GM23338 (cell line): ENCODE measurements around the gene ITPR3. TPM values are rescaled to one million over a fixed set of nuclear protein-coding genes. Genes with fewer than 3 reads are reported as not detected.

Experiments
- ATAC-seq: fragments of 200-7000 bp; cut with Tn5 transposase; 3 replicates; pipeline ENCODE4 v1.9.1; 2020
- DNase-seq: peaks from one replicate; pipeline ENCODE4 v3.0.0-alpha.2; 2015; ENCODE audit warnings: low spot score
- H2AFZ ChIP-seq: fragments of 200-600 bp; sonication (generic); 2 replicates; pipeline ENCODE4 v1.8.0; 2016; ENCODE audit warnings: antibody characterized with exemption, mild to moderate bottlenecking, moderate library complexity
- H3F3A ChIP-seq: fragments of 200-600 bp; sonication (generic); replicated peaks from 2 replicates; pipeline ENCODE4 v1.8.0; 2017; ENCODE audit warnings: antibody characterized with exemption, mixed run types, low read depth
- H3K27ac ChIP-seq: fragments of 200-600 bp; sonication (generic); 2 replicates; pipeline ENCODE4 v1.6.1; 2016; ENCODE audit warnings: low read depth
- H3K27me3 ChIP-seq: fragments of 200-600 bp; sonication (generic); 2 replicates; pipeline ENCODE4 v1.8.0; 2016; ENCODE audit warnings: mild to moderate bottlenecking, mixed run types, moderate library complexity; ENCODE audit not compliant: insufficient read depth
- H3K36me3 ChIP-seq: fragments of 200-600 bp; sonication (generic); 2 replicates; pipeline ENCODE4 v1.8.0; 2016; ENCODE audit warnings: mild to moderate bottlenecking; ENCODE audit not compliant: insufficient read depth
- H3K4me1 ChIP-seq: fragments of 200-600 bp; sonication (generic); 2 replicates; pipeline ENCODE4 v1.8.0; 2016; ENCODE audit warnings: mild to moderate bottlenecking, moderate library complexity; ENCODE audit not compliant: insufficient read depth
- H3K4me2 ChIP-seq: fragments of 200-600 bp; sonication (generic); 2 replicates; pipeline ENCODE4 v1.7.1; 2017; ENCODE audit warnings: mixed run types
- H3K4me3 ChIP-seq: fragments of 200-600 bp; sonication (generic); 2 replicates; pipeline ENCODE4 v1.6.1; 2016; ENCODE audit warnings: mixed run types
- H3K79me2 ChIP-seq: fragments of 200-600 bp; sonication (generic); replicated peaks from 2 replicates; pipeline ENCODE4 v1.8.0; 2017; ENCODE audit warnings: mild to moderate bottlenecking; ENCODE audit not compliant: insufficient read depth
- H3K9me2 ChIP-seq: fragments of 200-600 bp; sonication (generic); 2 replicates; pipeline ENCODE4 v1.8.0; 2017; ENCODE audit not compliant: insufficient read depth
- H4K20me1 ChIP-seq: fragments of 200-600 bp; sonication (generic); replicated peaks from 2 replicates; pipeline ENCODE4 v1.8.0; 2017; ENCODE audit warnings: mild to moderate bottlenecking; ENCODE audit not compliant: insufficient read depth
- H3K27ac Mint-ChIP-seq: 2 replicates; pipeline ENCODE4 v1.8.0; 2020; ENCODE audit warnings: inconsistent platforms, mild to moderate bottlenecking, moderate library complexity, mixed read lengths
- H3K27me3 Mint-ChIP-seq: 3 replicates; pipeline ENCODE4 v1.8.0; 2022; ENCODE audit warnings: low read depth, mild to moderate bottlenecking, moderate library complexity, mixed read lengths, inconsistent platforms; ENCODE audit not compliant: insufficient read depth, poor library complexity
- H3K36me3 Mint-ChIP-seq: 3 replicates; pipeline ENCODE4 v1.8.0; 2021; ENCODE audit warnings: low read depth, mild to moderate bottlenecking, inconsistent platforms, moderate library complexity, mixed read lengths
- H3K4me1 Mint-ChIP-seq: 3 replicates; pipeline ENCODE4 v1.8.0; 2020; ENCODE audit warnings: mild to moderate bottlenecking, inconsistent platforms, mixed read lengths
- H3K4me3 Mint-ChIP-seq: 3 replicates; pipeline ENCODE4 v1.8.0; 2021; ENCODE audit warnings: moderate library complexity, mild to moderate bottlenecking, inconsistent platforms, mixed read lengths
- H3K9me3 Mint-ChIP-seq: 3 replicates; pipeline ENCODE4 v1.8.0; 2020; ENCODE audit warnings: moderate library complexity, mild to moderate bottlenecking, inconsistent platforms, mixed read lengths
- CREB1 ChIP-seq: fragments of 250-450 bp; sonication (Bioruptor Pico); IDR thresholded peaks from 2 replicates; pipeline ENCODE4 v1.5.0; 2020; ENCODE audit warnings: low read depth, mild to moderate bottlenecking, moderate library complexity
- ETS1 ChIP-seq: IDR thresholded peaks from 2 replicates; pipeline ENCODE4 v1.6.1; 2016; ENCODE audit warnings: antibody characterized with exemption
- EZH2 ChIP-seq: fragments of 200-600 bp; sonication (generic); IDR thresholded peaks from one replicate; pipeline ENCODE4 v1.8.0; 2017; ENCODE audit warnings: antibody characterized with exemption, mild to moderate bottlenecking, low read depth; ENCODE audit not compliant: unreplicated experiment
- EZH2phosphoT487 ChIP-seq: fragments of 200-600 bp; sonication (generic); IDR thresholded peaks from one replicate; pipeline ENCODE4 v1.8.1; 2018; ENCODE audit warnings: antibody characterized with exemption; ENCODE audit not compliant: unreplicated experiment
- POLR2AphosphoS5 ChIP-seq: IDR thresholded peaks from 2 replicates; pipeline ENCODE4 v1.6.1; 2016; ENCODE audit warnings: antibody characterized with exemption, low read depth
- STAT1 ChIP-seq: IDR thresholded peaks from one replicate; pipeline ENCODE4 v1.6.1; 2016; ENCODE audit warnings: antibody characterized with exemption; ENCODE audit not compliant: unreplicated experiment
- polyA plus RNA-seq: library from polyadenylated mRNA; unstranded; fragments of >200 nt; fragmentation: Nextera tagmentation; extraction: Ambion mirVana; gene quantifications from 2 replicates; pipeline ENCODE4 v1.2.1, GENCODE V29; 2016
- total RNA-seq: library from RNA; depleted of rRNA; stranded (reverse); fragments of >200 nt; shearing (Covaris generic); gene quantifications from 2 replicates; pipeline ENCODE4 v1.2.3, GENCODE V29; 2014
- TF ChIP-seq, protein P1 (sequence below), 2 experiments: fragments of 200-600 bp in 1 of 2; sonication (generic) in 1 of 2; conservative IDR thresholded peaks; 2 replicates each; pipeline versions ENCODE4 v1.5.1 to v1.6.1; 2016 to 2017; ENCODE audit warnings: antibody characterized with exemption in 2 of 2, low read depth in 2 of 2, mild to moderate bottlenecking in 2 of 2, moderate library complexity in 1 of 2

Gene ITPR3
- total and polyA plus RNA-seq, 2 experiments from 2014 or later, result 7.3 to 31.9 TPM

DNA sequence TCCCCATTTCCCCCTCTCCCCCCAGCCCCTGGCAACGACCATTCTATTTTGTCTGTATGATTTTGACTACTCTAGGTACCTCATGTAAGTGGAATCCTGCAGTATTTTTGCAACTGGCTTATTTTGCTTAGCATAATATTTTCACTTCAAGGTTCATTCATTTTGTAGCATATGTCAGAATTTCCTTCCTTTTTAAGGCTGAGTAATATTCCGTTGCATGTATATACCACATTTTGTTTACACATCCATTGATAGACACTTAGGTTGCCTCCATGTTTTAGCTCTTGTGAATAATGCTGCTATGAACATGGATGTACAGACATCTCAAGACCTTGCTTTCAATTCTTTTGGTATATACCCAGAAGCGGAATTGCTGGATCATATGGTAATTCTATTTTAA is 91.8 kb downstream of the ITPR3 start:
- DNase-seq (no peak), ATAC-seq (no peak)
- Mint-ChIP-seq H3K27ac (no peak overlapping the region), H3K4me3 (no peak overlapping the region), H3K4me1 (peaks cover 30% of the 10 kb centered on the region), H3K9me3 (no peaks in the 10 kb centered on the region), H3K27me3 (peaks cover 14% of the 10 kb centered on the region), H3K36me3 (peaks cover 31% of the 10 kb centered on the region)
- Histone ChIP-seq H3F3A (no peaks in the 10 kb centered on the region; the same call in 1 of the 2 replicates), H3K9me2 (no peaks in the 10 kb centered on the region), H3K27ac (no peak overlapping the region), H3K4me3 (no peak overlapping the region), H3K4me2 (no peak overlapping the region), H3K4me1 (peaks cover 10% of the 10 kb centered on the region), H4K20me1 (peaks cover 6% of the 10 kb centered on the region), H3K27me3 (no peaks in the 10 kb centered on the region), H3K79me2 (peaks cover 13% of the 10 kb centered on the region), H2AFZ (no peak overlapping the region), H3K36me3 (peaks cover 17% of the 10 kb centered on the region)
- TF ChIP-seq EZH2phosphoT487 (no peak), EZH2 (no peak), ETS1 (no peak)

DNA sequence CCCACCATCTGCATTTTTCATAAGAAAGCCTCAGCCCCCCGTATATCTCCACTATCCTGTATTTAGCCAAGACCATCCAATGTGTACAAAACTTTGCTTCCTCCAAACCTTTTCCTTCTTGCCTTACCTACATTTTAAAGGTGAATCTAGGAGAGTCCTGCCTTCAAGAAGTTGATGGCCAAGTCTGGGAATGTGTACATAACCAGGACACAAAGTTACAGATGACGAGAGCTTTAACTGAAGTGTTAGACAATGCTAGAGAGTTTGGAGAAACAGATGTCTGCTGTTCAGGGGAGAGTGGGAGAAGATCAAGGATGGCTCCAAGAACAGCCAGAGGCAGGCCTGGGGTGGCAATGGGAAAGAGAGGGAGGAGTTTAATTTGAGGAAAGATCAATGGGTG is 92.7 kb downstream of the ITPR3 start:
- peaks cover 10% of the 10 kb centered on the region for H3K4me1 ChIP-seq
- H3K27me3 Mint-ChIP-seq, result peaks cover 14% of the 10 kb centered on the region
- TF ChIP-seq STAT1 (no peak), EZH2phosphoT487 (no peak), POLR2AphosphoS5 (no peak)
- peaks cover 29% of the 10 kb centered on the region for H3K4me1 Mint-ChIP-seq
- no peaks in the 10 kb centered on the region for H3K9me2 ChIP-seq
- H3K36me3 Mint-ChIP-seq, result peaks cover 23% of the 10 kb centered on the region
- H3K4me3 ChIP-seq, result no peak overlapping the region
- no peak overlapping the region for H3K27ac Mint-ChIP-seq
- no peak overlapping the region for H2AFZ ChIP-seq
- H3K4me3 Mint-ChIP-seq, result no peak overlapping the region
- DNase-seq (no peak), ATAC-seq (no peak)
- H3K79me2 ChIP-seq, result peaks cover 13% of the 10 kb centered on the region
- H3K27me3 ChIP-seq, result no peaks in the 10 kb centered on the region
- H4K20me1 ChIP-seq, result peaks cover 4% of the 10 kb centered on the region
- H3K9me3 Mint-ChIP-seq, result no peaks in the 10 kb centered on the region
- H3K27ac ChIP-seq, result no peak overlapping the region
- no peaks in the 10 kb centered on the region; the same call in 1 of the 2 replicates for H3F3A ChIP-seq
- no peak overlapping the region for H3K4me2 ChIP-seq
- peaks cover 14% of the 10 kb centered on the region; the same call in 1 of the 2 replicates for H3K36me3 ChIP-seq

- Mint-ChIP-seq H3K27ac (no peak overlapping the region), H3K36me3 (peaks cover 16% of the 10 kb centered on the region), H3K9me3 (no peaks in the 10 kb centered on the region), H3K4me3 (no peak overlapping the region), H3K4me1 (peaks cover 25% of the 10 kb centered on the region), H3K27me3 (peaks cover 14% of the 10 kb centered on the region)
- ATAC-seq (no peak), DNase-seq (no peak)
- no peaks in the 10 kb centered on the region for H4K20me1 ChIP-seq
- no peak overlapping the region for H2AFZ ChIP-seq
- no peak overlapping the region for H3K27ac ChIP-seq
- no peak overlapping the region for H3K4me3 ChIP-seq
- no peak overlapping the region for H3K4me2 ChIP-seq
- TF ChIP-seq, protein P1, sequence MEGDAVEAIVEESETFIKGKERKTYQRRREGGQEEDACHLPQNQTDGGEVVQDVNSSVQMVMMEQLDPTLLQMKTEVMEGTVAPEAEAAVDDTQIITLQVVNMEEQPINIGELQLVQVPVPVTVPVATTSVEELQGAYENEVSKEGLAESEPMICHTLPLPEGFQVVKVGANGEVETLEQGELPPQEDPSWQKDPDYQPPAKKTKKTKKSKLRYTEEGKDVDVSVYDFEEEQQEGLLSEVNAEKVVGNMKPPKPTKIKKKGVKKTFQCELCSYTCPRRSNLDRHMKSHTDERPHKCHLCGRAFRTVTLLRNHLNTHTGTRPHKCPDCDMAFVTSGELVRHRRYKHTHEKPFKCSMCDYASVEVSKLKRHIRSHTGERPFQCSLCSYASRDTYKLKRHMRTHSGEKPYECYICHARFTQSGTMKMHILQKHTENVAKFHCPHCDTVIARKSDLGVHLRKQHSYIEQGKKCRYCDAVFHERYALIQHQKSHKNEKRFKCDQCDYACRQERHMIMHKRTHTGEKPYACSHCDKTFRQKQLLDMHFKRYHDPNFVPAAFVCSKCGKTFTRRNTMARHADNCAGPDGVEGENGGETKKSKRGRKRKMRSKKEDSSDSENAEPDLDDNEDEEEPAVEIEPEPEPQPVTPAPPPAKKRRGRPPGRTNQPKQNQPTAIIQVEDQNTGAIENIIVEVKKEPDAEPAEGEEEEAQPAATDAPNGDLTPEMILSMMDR (conservative IDR thresholded peaks at IDR 0.05; ENCODE audit: low read depth in 2 of 2), result 0 out of 4 replicates have a peak, but pooled peaks of 1 of the 2 experiments have one; percentile 13
- no peak for TF ChIP-seq CREB1
- no peaks in the 10 kb centered on the region; the same call in 1 of the 2 replicates for H3F3A ChIP-seq
- H3K36me3 ChIP-seq, result peaks cover 7% of the 10 kb centered on the region; the same call in 1 of the 2 replicates
- no peaks in the 10 kb centered on the region for H3K9me2 ChIP-seq
- H3K27me3 ChIP-seq, result no peaks in the 10 kb centered on the region
- peaks cover 10% of the 10 kb centered on the region for H3K4me1 ChIP-seq
- peaks cover 13% of the 10 kb centered on the region for H3K79me2 ChIP-seq
Measured at GRCh38 chr6:33714385-33715040, 93.4 kb downstream of the ITPR3 start.
